Transverse colon (tissue), 4 donors: ENCODE data around the gene GATA5. TPM values are rescaled to one million over a fixed set of nuclear protein-coding genes. Genes with fewer than 3 reads are reported as not detected.

Source experiments
- DNase-seq: peaks from one replicate; pipeline ENCODE4 v3.0.0-alpha.2; 2019
- H3K27ac ChIP-seq, 4 donors: fragments of 200-600 bp; sonication (generic); 2 replicates each; pipeline ENCODE4 v1.5.1; 2016 to 2018; ENCODE audit warnings: inconsistent platforms in 4 of 4
- H3K27me3 ChIP-seq: fragments of 200-600 bp; sonication (generic); 2 replicates; pipeline ENCODE4 v1.5.1; 2017; ENCODE audit warnings: inconsistent platforms
- H3K36me3 ChIP-seq, 4 donors: fragments of 200-600 bp; sonication (generic); 2 replicates each; pipeline ENCODE4 v1.5.1; 2017 to 2019; ENCODE audit warnings: inconsistent platforms in 4 of 4
- H3K4me1 ChIP-seq, 4 donors: fragments of 200-600 bp; sonication (generic); 2 replicates each; pipeline ENCODE4 v1.5.1; 2017 to 2020; ENCODE audit warnings: inconsistent platforms in 4 of 4
- H3K4me3 ChIP-seq, 4 donors: fragments of 200-600 bp; sonication (generic); 1 replicate in 1 of 4; 2 replicates in 3 of 4; pipeline versions ENCODE4 v1.5.1 to v1.6.1; 2017 to 2019; ENCODE audit warnings: inconsistent platforms in 4 of 4
- H3K9me3 ChIP-seq, 2 donors: fragments of 200-600 bp; sonication (generic); 2 replicates each; pipeline ENCODE4 v1.5.1; 2017 to 2019; ENCODE audit warnings: inconsistent platforms in 2 of 2
- CTCF ChIP-seq, 5 experiments: fragments of 200-600 bp in 3 of 5; fragments of 450-650 bp in 2 of 5; sonication (generic) in 3 of 5; IDR thresholded peaks; 1 replicate in 2 of 5; 2 replicates in 3 of 5; pipeline ENCODE4 v1.5.1; 2016 to 2017; ENCODE audit warnings: antibody characterized with exemption in 5 of 5, inconsistent platforms in 3 of 5, mild to moderate bottlenecking in 2 of 5, moderate library complexity in 1 of 5
- EP300 ChIP-seq: sonication (generic); formaldehyde crosslinking; IDR thresholded peaks from one replicate; pipeline ENCODE4 v1.6.1; 2017; ENCODE audit warnings: antibody characterized with exemption, low read depth
- POLR2A ChIP-seq: fragments of 450-650 bp; IDR thresholded peaks from one replicate; pipeline ENCODE4 v1.6.1; 2016; ENCODE audit warnings: antibody characterized with exemption, mild to moderate bottlenecking, moderate library complexity
- POLR2AphosphoS5 ChIP-seq, 3 donors: sonication (generic); formaldehyde crosslinking; IDR thresholded peaks; one replicate each; pipeline ENCODE4 v1.6.1; 2016; ENCODE audit warnings: antibody characterized with exemption in 3 of 3
- WGBS, 2 donors: methylation state at CpG; one replicate each; pipeline ENCODE4 v1.1.5; 2018; ENCODE audit warnings: low coverage in 1 of 2; 5-methylcytosine and 5-hydroxymethylcytosine counted together
- in situ Hi-C, 4 donors: fragments of 200-750 bp; cut with MboI; loops; one replicate each; pipeline versions ENCODE4 v1.15.0 to v1.15.1; 2017; ENCODE audit warnings: low sequenced_read_pairs in 3 of 4, low pct_ligation_motif_present in 1 of 4, low pct_unique_long_range_greater_than_20kb in 1 of 4
- intact Hi-C: fragments of 100-400 bp; cut with DNase I; formaldehyde crosslinking; loops from one replicate; pipeline ENCODE4 v1.15.1; 2023; ENCODE audit warnings: low total_unique reads
- total RNA-seq, 4 donors: library from RNA; depleted of rRNA; stranded (reverse); fragments of >200 nt; gene quantifications; one replicate each; pipeline ENCODE4 v1.1.0, GENCODE V29; 2016

The GATA5 gene
- total RNA-seq, 4 donors from 2014 or later = not detected

- no peaks in the 10 kb centered on the region for H3K36me3 ChIP-seq
- H3K4me1 ChIP-seq = no peaks in the 10 kb centered on the region
- 78% methylated on average over 17 of the region's 17 CpGs; no CpG with 5 or more reads in 1 of the 2 donors for WGBS, 2 donors
- TF ChIP-seq EP300 (no peak), CTCF (IDR thresholded peaks at IDR 0.05) (no peak), POLR2AphosphoS5 (IDR thresholded peaks at IDR 0.05) (no peak), POLR2A (no peak)
- intact Hi-C loops = no loop called here
- H3K27ac ChIP-seq = no peak overlapping the region
- no peaks in the 10 kb centered on the region for H3K9me3 ChIP-seq
- in situ Hi-C loops = no loop called here
- peaks cover 53% of the 10 kb centered on the region for H3K27me3 ChIP-seq
- H3K4me3 ChIP-seq = no peak overlapping the region
- no peak for DNase-seq
Measured at GRCh38 chr20:62469352-62469751, 6.4 kb downstream of the GATA5 start.

- intact Hi-C loops (no loop called here), in situ Hi-C loops (no loop called here)
- H3K27me3 ChIP-seq = peaks cover 31% of the 10 kb centered on the region
- WGBS, 2 donors = 74% methylated on average over 19 of the region's 19 CpGs; no CpG with 5 or more reads in 1 of the 2 donors
- no peaks in the 10 kb centered on the region for H3K9me3 ChIP-seq
- H3K27ac ChIP-seq = no peak overlapping the region
- H3K4me3 ChIP-seq = no peak overlapping the region
- no peaks in the 10 kb centered on the region for H3K36me3 ChIP-seq
- no peaks in the 10 kb centered on the region for H3K4me1 ChIP-seq
- DNase-seq = no peak
- no peak for TF ChIP-seq POLR2A
- TF ChIP-seq CTCF (IDR thresholded peaks at IDR 0.05) = no peak
- no peak for TF ChIP-seq EP300
- TF ChIP-seq POLR2AphosphoS5 (IDR thresholded peaks at IDR 0.05) = no peak
Measured at GRCh38 chr20:62466806-62467537, 8.8 kb downstream of the GATA5 start.

GRCh38 chr20:62466072-62466760 lies 9.6 kb downstream of the GATA5 start:
- Histone ChIP-seq H3K4me3 (no peak overlapping the region), H3K27me3 (peaks cover 31% of the 10 kb centered on the region), H3K4me1 (no peaks in the 10 kb centered on the region), H3K9me3 (no peaks in the 10 kb centered on the region), H3K27ac (no peak overlapping the region), H3K36me3 (no peaks in the 10 kb centered on the region)
- intact Hi-C loops = no loop called here
- 79 to 90% methylated on average over 4 to 45 of the region's 48 CpGs for WGBS, 2 donors
- in situ Hi-C loops = no loop called here
- no peak for DNase-seq
- no peak for TF ChIP-seq CTCF (IDR thresholded peaks at IDR 0.05)
- no peak for TF ChIP-seq POLR2A
- no peak for TF ChIP-seq POLR2AphosphoS5 (IDR thresholded peaks at IDR 0.05)
- no peak for TF ChIP-seq EP300

- intact Hi-C loops (no loop called here), in situ Hi-C loops (no loop called here)
- TF ChIP-seq CTCF (IDR thresholded peaks at IDR 0.05) (no peak), POLR2AphosphoS5 (IDR thresholded peaks at IDR 0.05) (no peak), EP300 (no peak), POLR2A (no peak)
- H3K4me1 ChIP-seq = no peaks in the 10 kb centered on the region
- H3K36me3 ChIP-seq = no peaks in the 10 kb centered on the region
- DNase-seq = no peak
- no peaks in the 10 kb centered on the region for H3K9me3 ChIP-seq
- H3K27me3 ChIP-seq = peaks cover 20% of the 10 kb centered on the region
- H3K4me3 ChIP-seq = no peak overlapping the region
- no peak overlapping the region for H3K27ac ChIP-seq
- 71% methylated on average over 6 of the region's 10 CpGs; no CpG with 5 or more reads in 1 of the 2 donors for WGBS, 2 donors
Measured at GRCh38 chr20:62464990-62465389, 10.8 kb downstream of the GATA5 start.
